HEK293 (cell line): ENCODE results near the gene FKBP10.
A peak's percentile ranks its signal among the peaks of the same experiment; 100 is the strongest.

Experiments used
- EGR2 ChIP-seq: fragments of 450-650 bp; formaldehyde crosslinking; IDR thresholded peaks from 2 replicates; pipeline ENCODE4 v1.5.1; 2016; ENCODE audit warnings: low read depth, missing biosample characterization, missing genetic modification characterization
- GFI1B ChIP-seq: fragments of 450-650 bp; formaldehyde crosslinking; IDR thresholded peaks from 2 replicates; pipeline ENCODE4 v1.5.1; 2016; ENCODE audit warnings: missing biosample characterization, missing genetic modification characterization
- GLI2 ChIP-seq: fragments of 450-650 bp; formaldehyde crosslinking; IDR thresholded peaks from 2 replicates; pipeline ENCODE4; 2017; ENCODE audit warnings: missing biosample characterization, missing genetic modification characterization, low read depth, borderline replicate concordance
- GLIS1 ChIP-seq: fragments of 450-650 bp; formaldehyde crosslinking; IDR thresholded peaks from 2 replicates; pipeline ENCODE4 v1.5.1; 2016; ENCODE audit warnings: missing biosample characterization, missing genetic modification characterization
- GLIS2 ChIP-seq: fragments of 450-650 bp; formaldehyde crosslinking; IDR thresholded peaks from 2 replicates; pipeline ENCODE4 v1.5.1; 2016; ENCODE audit warnings: missing biosample characterization, missing genetic modification characterization
- HOXD13 ChIP-seq: sonication (generic); formaldehyde crosslinking; IDR thresholded peaks from 2 replicates; pipeline ENCODE4 v1.8.0; 2022; ENCODE audit warnings: missing genetic modification reagents, borderline replicate concordance
- KLF10 ChIP-seq: fragments of 450-650 bp; IDR thresholded peaks from 2 replicates; pipeline ENCODE4 v1.5.1; 2018; ENCODE audit warnings: missing biosample characterization, mild to moderate bottlenecking, missing genetic modification characterization
- KLF8 ChIP-seq: fragments of 450-650 bp; formaldehyde crosslinking; IDR thresholded peaks from 2 replicates; pipeline ENCODE4 v1.5.1; 2016; ENCODE audit warnings: missing biosample characterization, missing genetic modification characterization
- PBX3 ChIP-seq: sonication (generic); formaldehyde crosslinking; IDR thresholded peaks from 2 replicates; pipeline ENCODE4 v1.8.1; 2022; ENCODE audit warnings: mild to moderate bottlenecking, moderate library complexity, missing genetic modification reagents
- PRDM1 ChIP-seq: fragments of 450-650 bp; formaldehyde crosslinking; IDR thresholded peaks from 2 replicates; pipeline ENCODE4; 2016; ENCODE audit warnings: missing biosample characterization, missing genetic modification characterization
- SCRT2 ChIP-seq: fragments of 450-650 bp; formaldehyde crosslinking; IDR thresholded peaks from 2 replicates; pipeline ENCODE4 v1.5.1; 2016; ENCODE audit warnings: missing biosample characterization, missing genetic modification characterization
- TRIM28 ChIP-seq: IDR thresholded peaks from 2 replicates; pipeline ENCODE4 v1.6.1; 2011; ENCODE audit warnings: low read length, control low read depth, borderline replicate concordance
- YY2 ChIP-seq: fragments of 450-650 bp; formaldehyde crosslinking; IDR thresholded peaks from 2 replicates; pipeline ENCODE4 v1.5.1; 2016; ENCODE audit warnings: missing biosample characterization, missing genetic modification characterization
- ZBTB10 ChIP-seq: fragments of 450-650 bp; formaldehyde crosslinking; IDR thresholded peaks from 2 replicates; pipeline ENCODE4 v1.5.1; 2016; ENCODE audit warnings: missing biosample characterization, missing genetic modification characterization
- ZEB2 ChIP-seq: fragments of 450-650 bp; formaldehyde crosslinking; IDR thresholded peaks from 2 replicates; pipeline ENCODE4 v1.5.1; 2016; ENCODE audit warnings: missing biosample characterization, missing genetic modification characterization
- ZFP3 ChIP-seq: fragments of 450-650 bp; formaldehyde crosslinking; IDR thresholded peaks from 2 replicates; pipeline ENCODE4 v1.5.1; 2016; ENCODE audit warnings: low read depth, missing biosample characterization, missing genetic modification characterization
- ZNF157 ChIP-seq: fragments of 450-650 bp; formaldehyde crosslinking; IDR thresholded peaks from 2 replicates; pipeline ENCODE4 v1.5.1; 2016; ENCODE audit warnings: missing biosample characterization, missing genetic modification characterization
- ZNF184 ChIP-seq: fragments of 450-650 bp; IDR thresholded peaks from 2 replicates; pipeline ENCODE4 v1.5.1; 2018; ENCODE audit warnings: missing biosample characterization, mild to moderate bottlenecking, missing genetic modification characterization
- ZNF221 ChIP-seq: fragments of 450-650 bp; formaldehyde crosslinking; IDR thresholded peaks from 2 replicates; pipeline ENCODE4 v1.5.1; 2017; ENCODE audit warnings: missing biosample characterization, missing genetic modification characterization, borderline replicate concordance
- ZNF24 ChIP-seq: fragments of 450-650 bp; formaldehyde crosslinking; IDR thresholded peaks from 2 replicates; pipeline ENCODE4 v1.5.1; 2016; ENCODE audit warnings: missing biosample characterization, missing genetic modification characterization
- ZNF274 ChIP-seq, 2 experiments: fragments of 200-500 bp in 1 of 2; fragments of 450-650 bp in 1 of 2; sonication (Bioruptor generic) in 1 of 2; formaldehyde crosslinking in 1 of 2; IDR thresholded peaks; 2 replicates each; pipeline versions ENCODE4 v1.5.1 to v1.6.1; 2014 to 2016; ENCODE audit warnings: borderline replicate concordance in 1 of 2, inconsistent platforms in 1 of 2, low read length in 1 of 2, missing biosample characterization in 1 of 2, missing genetic modification characterization in 1 of 2
- ZNF391 ChIP-seq: fragments of 450-650 bp; formaldehyde crosslinking; IDR thresholded peaks from 2 replicates; pipeline ENCODE4 v1.5.1; 2016; ENCODE audit warnings: low read depth, missing biosample characterization, missing genetic modification characterization, borderline replicate concordance
- ZNF394 ChIP-seq: fragments of 450-650 bp; formaldehyde crosslinking; IDR thresholded peaks from 2 replicates; pipeline ENCODE4 v1.5.1; 2016; ENCODE audit warnings: missing biosample characterization, missing genetic modification characterization, mild to moderate bottlenecking, moderate library complexity, borderline replicate concordance
- ZNF488 ChIP-seq: fragments of 450-650 bp; formaldehyde crosslinking; IDR thresholded peaks from 2 replicates; pipeline ENCODE4 v1.5.1; 2016; ENCODE audit warnings: missing biosample characterization, missing genetic modification characterization
- ZNF530 ChIP-seq: fragments of 450-650 bp; formaldehyde crosslinking; IDR thresholded peaks from 2 replicates; pipeline ENCODE4 v1.5.1; 2016; ENCODE audit warnings: low read depth, missing biosample characterization, missing genetic modification characterization
- ZNF558 ChIP-seq: fragments of 450-650 bp; formaldehyde crosslinking; IDR thresholded peaks from 2 replicates; pipeline ENCODE4 v1.5.1; 2016; ENCODE audit warnings: missing biosample characterization, missing genetic modification characterization
- ZNF664 ChIP-seq: fragments of 450-650 bp; formaldehyde crosslinking; IDR thresholded peaks from 2 replicates; pipeline ENCODE4 v1.5.1; 2016; ENCODE audit warnings: missing biosample characterization, missing genetic modification characterization
- ZNF747 ChIP-seq: fragments of 450-650 bp; formaldehyde crosslinking; IDR thresholded peaks from 2 replicates; pipeline ENCODE4 v1.5.1; 2016; ENCODE audit warnings: missing biosample characterization, missing genetic modification characterization
- ZSCAN30 ChIP-seq: fragments of 450-650 bp; IDR thresholded peaks from 2 replicates; pipeline ENCODE4 v1.5.1; 2018; ENCODE audit warnings: missing biosample characterization, mild to moderate bottlenecking, missing genetic modification characterization, moderate library complexity
- ZSCAN5A ChIP-seq: fragments of 450-650 bp; formaldehyde crosslinking; IDR thresholded peaks from 2 replicates; pipeline ENCODE4 v1.5.1; 2016; ENCODE audit warnings: missing biosample characterization, missing genetic modification characterization
- ZXDB ChIP-seq: fragments of 450-650 bp; formaldehyde crosslinking; IDR thresholded peaks from 2 replicates; pipeline ENCODE4 v1.5.1; 2016; ENCODE audit warnings: missing biosample characterization, missing genetic modification characterization
- TF ChIP-seq, protein P1 (sequence below): fragments of 450-650 bp; IDR thresholded peaks from 2 replicates; pipeline ENCODE4 v1.5.1; 2018; ENCODE audit warnings: missing biosample characterization, missing genetic modification characterization

Gene FKBP10

DNA sequence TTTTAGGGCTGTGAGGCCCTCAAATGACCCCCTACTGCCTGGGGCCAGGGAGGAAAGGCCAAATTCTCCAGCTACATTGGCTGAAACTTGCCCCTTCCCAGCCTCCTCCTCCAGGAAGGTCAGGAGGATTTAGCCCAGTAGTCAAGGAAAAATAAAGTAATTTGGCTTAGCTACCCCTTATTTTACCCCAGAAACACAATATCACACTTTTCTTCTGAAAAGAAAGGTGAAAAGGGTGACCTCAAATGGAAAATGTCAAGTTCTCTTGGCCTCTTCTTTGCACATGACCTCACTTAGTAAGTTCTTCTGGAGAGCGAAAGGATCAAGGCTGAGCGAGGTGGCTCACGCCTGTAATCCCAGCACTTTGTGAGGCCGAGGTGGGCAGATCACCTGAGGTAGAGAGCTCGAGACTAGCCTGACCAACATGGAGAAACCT lies 18.2 kb upstream of the FKBP10 start (continued):
- no peak for TF ChIP-seq ZNF394
- TF ChIP-seq, protein P1, sequence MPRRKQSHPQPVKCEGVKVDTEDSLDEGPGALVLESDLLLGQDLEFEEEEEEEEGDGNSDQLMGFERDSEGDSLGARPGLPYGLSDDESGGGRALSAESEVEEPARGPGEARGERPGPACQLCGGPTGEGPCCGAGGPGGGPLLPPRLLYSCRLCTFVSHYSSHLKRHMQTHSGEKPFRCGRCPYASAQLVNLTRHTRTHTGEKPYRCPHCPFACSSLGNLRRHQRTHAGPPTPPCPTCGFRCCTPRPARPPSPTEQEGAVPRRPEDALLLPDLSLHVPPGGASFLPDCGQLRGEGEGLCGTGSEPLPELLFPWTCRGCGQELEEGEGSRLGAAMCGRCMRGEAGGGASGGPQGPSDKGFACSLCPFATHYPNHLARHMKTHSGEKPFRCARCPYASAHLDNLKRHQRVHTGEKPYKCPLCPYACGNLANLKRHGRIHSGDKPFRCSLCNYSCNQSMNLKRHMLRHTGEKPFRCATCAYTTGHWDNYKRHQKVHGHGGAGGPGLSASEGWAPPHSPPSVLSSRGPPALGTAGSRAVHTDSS (tag by site-specific recombination): 0 out of 2 replicates have a peak, but pooled peaks have one; percentile 3
- 0 out of 2 replicates have a peak, but pooled peaks have one; percentile 1 for TF ChIP-seq ZXDB
- TF ChIP-seq ZBTB10 (tag by site-specific recombination): no peak
- no peak for TF ChIP-seq ZFP3 (tag by site-specific recombination)
- TF ChIP-seq PRDM1 (tag by site-specific recombination): peak; percentile 64
- TF ChIP-seq GLI2 (tag by site-specific recombination): no peak
- no peak for TF ChIP-seq GLIS2 (tag by site-specific recombination)
- no peak for TF ChIP-seq PBX3 (CRISPR knock-in tag)
- peak; percentile 40; the same call in 1 of the 2 replicates for TF ChIP-seq GLIS1 (tag by site-specific recombination)
- no peak for TF ChIP-seq ZNF558 (tag by site-specific recombination)
- TF ChIP-seq ZNF274 (IDR thresholded peaks at IDR 0.05; ENCODE audit: low read length): no peak
- TF ChIP-seq ZNF274 (tag by site-specific recombination; IDR thresholded peaks at IDR 0.05; ENCODE audit: borderline replicate concordance): no peak
- TF ChIP-seq HOXD13 (CRISPR knock-in tag): no peak
- no peak for TF ChIP-seq YY2 (tag by site-specific recombination)
- TF ChIP-seq ZNF530 (tag by site-specific recombination): no peak
- no peak for TF ChIP-seq ZNF488 (tag by site-specific recombination)
- no peak for TF ChIP-seq ZNF747 (tag by site-specific recombination)
- TF ChIP-seq ZNF221 (tag by site-specific recombination): no peak
- TF ChIP-seq ZNF184 (tag by site-specific recombination): 0 out of 2 replicates have a peak, but pooled peaks have one; percentile 56
- 0 out of 2 replicates have a peak, but pooled peaks have one; percentile 2 for TF ChIP-seq ZNF24 (tag by site-specific recombination)
- TF ChIP-seq GFI1B (tag by site-specific recombination): no peak
- TF ChIP-seq ZNF664: no peak
- TF ChIP-seq ZNF157 (tag by site-specific recombination): no peak
- TF ChIP-seq ZEB2 (tag by site-specific recombination): no peak
- no peak for TF ChIP-seq ZNF391 (tag by site-specific recombination)
- TF ChIP-seq ZSCAN5A (tag by site-specific recombination): no peak
- no peak for TF ChIP-seq KLF8
- no peak; the same call in 1 of the 2 replicates for TF ChIP-seq KLF10 (tag by site-specific recombination)
- TF ChIP-seq ZSCAN30 (tag by site-specific recombination): peak; percentile 19; the same call in 1 of the 2 replicates
- no peak for TF ChIP-seq SCRT2 (tag by site-specific recombination)
- no peak for TF ChIP-seq TRIM28
- no peak for TF ChIP-seq EGR2
